K562 (cell line): ENCODE results near the gene VDAC2. TPM values are rescaled to one million over a fixed set of nuclear protein-coding genes. Genes with fewer than 3 reads are reported as not detected.
A peak's percentile ranks its signal among the peaks of the same experiment; 100 is the strongest.

Experiments
- BRCA1 ChIP-seq, 2 experiments: fragments of 450-650 bp in 1 of 2; sonication (generic) in 1 of 2; formaldehyde crosslinking in 1 of 2; IDR thresholded peaks; 2 replicates each; pipeline versions ENCODE4 v1.5.0 to v1.6.1; 2017 to 2020; ENCODE audit warnings: mild to moderate bottlenecking in 1 of 2, missing genetic modification reagents in 1 of 2
- E2F6 ChIP-seq, 2 experiments: IDR thresholded peaks; 2 replicates each; pipeline ENCODE4 v1.6.1; 2011; ENCODE audit warnings: borderline replicate concordance in 1 of 2, control low read depth in 1 of 2, low read depth in 1 of 2, low read length in 1 of 2, mild to moderate bottlenecking in 1 of 2, mixed read lengths in 1 of 2, moderate library complexity in 1 of 2; ENCODE audit not compliant: insufficient read depth in 1 of 2, insufficient read length in 1 of 2, poor library complexity in 1 of 2, severe bottlenecking in 1 of 2; ENCODE audit errors: extremely low read depth in 1 of 2
- GATA2 ChIP-seq: sonication (generic); formaldehyde crosslinking; IDR thresholded peaks from 2 replicates; pipeline ENCODE4 v1.4.0; 2020; ENCODE audit warnings: mild to moderate bottlenecking, missing genetic modification reagents
- KLF13 ChIP-seq: fragments of 450-650 bp; IDR thresholded peaks from 2 replicates; pipeline ENCODE4 v1.6.1; 2016; ENCODE audit warnings: missing genetic modification characterization, low read depth, mild to moderate bottlenecking, missing compliant biosample characterization, moderate library complexity, borderline replicate concordance
- MXI1 ChIP-seq: IDR thresholded peaks from 2 replicates; pipeline ENCODE4 v1.6.1; 2011; ENCODE audit warnings: low read depth, mild to moderate bottlenecking, improper control_type of control experiment, low read length
- PHB2 ChIP-seq: fragments of 450-650 bp; IDR thresholded peaks from 2 replicates; pipeline ENCODE4 v1.6.1; 2017; ENCODE audit warnings: low read depth
- PHF21A ChIP-seq: fragments of 450-650 bp; IDR thresholded peaks from 2 replicates; pipeline ENCODE4 v1.6.1; 2017; ENCODE audit warnings: low read depth, borderline replicate concordance
- SMARCB1 ChIP-seq: IDR thresholded peaks from 2 replicates; pipeline ENCODE4 v1.6.1; 2011; ENCODE audit warnings: improper control_type of control experiment, low read depth; ENCODE audit not compliant: insufficient read length
- SNAPC5 ChIP-seq: fragments of 250-450 bp; sonication (Bioruptor Pico); IDR thresholded peaks from 2 replicates; pipeline ENCODE4 v1.8.0; 2021; ENCODE audit warnings: moderate library complexity, mild to moderate bottlenecking, inconsistent platforms
- TCF3 ChIP-seq: sonication (generic); formaldehyde crosslinking; IDR thresholded peaks from 2 replicates; pipeline ENCODE4 v1.4.0; 2020; ENCODE audit warnings: mild to moderate bottlenecking, missing genetic modification reagents
- TEAD1 ChIP-seq, 2 experiments: fragments of 450-650 bp in 1 of 2; sonication (generic) in 1 of 2; formaldehyde crosslinking; IDR thresholded peaks; 2 replicates each; pipeline versions ENCODE4 v1.4.0 to v1.8.0; 2020 to 2022; ENCODE audit warnings: mild to moderate bottlenecking in 2 of 2, missing genetic modification reagents in 1 of 2
- ZNF324 ChIP-seq: fragments of 250-450 bp; sonication (Bioruptor Pico); IDR thresholded peaks from 2 replicates; pipeline ENCODE4 v1.4.0; 2020; ENCODE audit warnings: mild to moderate bottlenecking
- polyA plus RNA-seq, 8 experiments: library from polyadenylated mRNA; depleted of rRNA in 4 of 8; stranded (reverse) in 5 of 8; unstranded in 3 of 8; fragments of >200 nt; fragmentation: Nextera tagmentation in 2 of 8; fragmentation: Illumina TruSeq in 1 of 8; extraction: Ambion mirVana in 2 of 8; extraction: Trizol in 1 of 8; gene quantifications; 2 replicates each; pipeline versions ENCODE4 v1.2.1 to v1.2.3, GENCODE V29; 2011 to 2014; ENCODE audit warnings: inconsistent platforms in 1 of 8, missing spikeins in 1 of 8
- total RNA-seq, 7 experiments: library from RNA; depleted of rRNA in 6 of 7; stranded (reverse); fragments of >200 nt in 6 of 7; fragmentation: Illumina TruSeq in 2 of 7; extraction: Trizol in 2 of 7; gene quantifications; 2 replicates each; pipeline versions ENCODE4 v1.2.1 to v1.2.3, GENCODE V29; 2011 to 2021; ENCODE audit warnings: low replicate concordance in 1 of 7
- TF ChIP-seq, protein P1 (sequence below), 2 experiments: fragments of 150-350 bp in 1 of 2; IDR thresholded peaks; 2 replicates each; pipeline ENCODE4 v1.6.1; 2012 to 2016; ENCODE audit warnings: low read depth in 2 of 2, low read length in 2 of 2, mild to moderate bottlenecking in 1 of 2, moderate library complexity in 1 of 2
- TF ChIP-seq, protein P2 (sequence below): fragments of 450-650 bp; formaldehyde crosslinking; IDR thresholded peaks from 2 replicates; pipeline ENCODE4 v1.4.0; 2022; ENCODE audit warnings: mild to moderate bottlenecking, moderate library complexity
- TF ChIP-seq, protein P3 (sequence below): fragments of 450-650 bp; IDR thresholded peaks from 2 replicates; pipeline ENCODE4 v1.6.1; 2017; ENCODE audit warnings: antibody characterized with exemption

The VDAC2 gene
- total and polyA plus RNA-seq, 9 of the 15 experiments (the other 6 are each of a cell fraction or from before 2014, with no cell fraction given) = 139 to 450 (median 250) TPM

DNA sequence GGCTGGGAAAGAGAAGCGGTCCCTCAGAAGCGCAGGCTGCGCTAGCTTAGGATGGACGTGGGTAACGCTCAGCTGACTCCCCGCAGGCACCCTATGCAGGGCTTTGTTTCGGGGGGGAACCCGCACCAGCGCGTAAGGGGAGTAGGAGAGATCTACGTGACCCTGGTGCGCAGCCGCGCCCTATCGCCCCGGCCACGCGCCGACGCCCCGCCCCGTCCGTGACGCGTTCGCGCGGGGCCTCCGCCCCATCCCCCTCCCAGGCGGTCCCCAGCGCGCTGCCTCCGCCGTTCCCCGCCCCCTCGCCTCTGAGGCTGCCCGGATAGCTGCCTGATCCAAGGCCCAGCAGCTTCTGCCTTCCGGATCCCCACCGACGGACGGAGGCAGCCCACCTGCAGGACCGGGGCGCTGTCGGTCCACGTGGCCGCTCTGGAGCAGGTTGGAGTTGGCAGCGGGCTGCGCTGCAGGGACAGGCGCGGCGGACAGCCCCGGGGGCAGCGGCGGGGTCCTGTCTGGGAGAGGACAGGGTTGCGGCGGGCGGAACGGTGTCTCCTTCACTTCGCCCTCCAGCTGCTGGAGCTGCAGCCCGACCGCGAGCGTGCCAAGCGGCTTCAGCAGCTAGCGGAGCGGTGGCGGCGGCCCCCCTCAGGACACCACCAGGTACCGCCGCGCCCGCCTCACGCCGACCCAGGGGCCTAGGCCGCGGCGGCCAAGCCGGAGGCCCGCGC is at the start of gene VDAC2 (continued):
- TF ChIP-seq, protein P1, sequence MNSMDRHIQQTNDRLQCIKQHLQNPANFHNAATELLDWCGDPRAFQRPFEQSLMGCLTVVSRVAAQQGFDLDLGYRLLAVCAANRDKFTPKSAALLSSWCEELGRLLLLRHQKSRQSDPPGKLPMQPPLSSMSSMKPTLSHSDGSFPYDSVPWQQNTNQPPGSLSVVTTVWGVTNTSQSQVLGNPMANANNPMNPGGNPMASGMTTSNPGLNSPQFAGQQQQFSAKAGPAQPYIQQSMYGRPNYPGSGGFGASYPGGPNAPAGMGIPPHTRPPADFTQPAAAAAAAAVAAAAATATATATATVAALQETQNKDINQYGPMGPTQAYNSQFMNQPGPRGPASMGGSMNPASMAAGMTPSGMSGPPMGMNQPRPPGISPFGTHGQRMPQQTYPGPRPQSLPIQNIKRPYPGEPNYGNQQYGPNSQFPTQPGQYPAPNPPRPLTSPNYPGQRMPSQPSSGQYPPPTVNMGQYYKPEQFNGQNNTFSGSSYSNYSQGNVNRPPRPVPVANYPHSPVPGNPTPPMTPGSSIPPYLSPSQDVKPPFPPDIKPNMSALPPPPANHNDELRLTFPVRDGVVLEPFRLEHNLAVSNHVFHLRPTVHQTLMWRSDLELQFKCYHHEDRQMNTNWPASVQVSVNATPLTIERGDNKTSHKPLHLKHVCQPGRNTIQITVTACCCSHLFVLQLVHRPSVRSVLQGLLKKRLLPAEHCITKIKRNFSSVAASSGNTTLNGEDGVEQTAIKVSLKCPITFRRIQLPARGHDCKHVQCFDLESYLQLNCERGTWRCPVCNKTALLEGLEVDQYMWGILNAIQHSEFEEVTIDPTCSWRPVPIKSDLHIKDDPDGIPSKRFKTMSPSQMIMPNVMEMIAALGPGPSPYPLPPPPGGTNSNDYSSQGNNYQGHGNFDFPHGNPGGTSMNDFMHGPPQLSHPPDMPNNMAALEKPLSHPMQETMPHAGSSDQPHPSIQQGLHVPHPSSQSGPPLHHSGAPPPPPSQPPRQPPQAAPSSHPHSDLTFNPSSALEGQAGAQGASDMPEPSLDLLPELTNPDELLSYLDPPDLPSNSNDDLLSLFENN (IDR thresholded peaks at IDR 0.05; ENCODE audit: low read depth in 2 of 2, low read length in 2 of 2) = peak in 1 of 2 experiments; percentile 8; a peak in 2 of 4 replicates
- TF ChIP-seq E2F6 (IDR thresholded peaks at IDR 0.05; ENCODE audit: borderline replicate concordance in 1 of 2, extremely low read depth in 1 of 2, insufficient read depth in 1 of 2, insufficient read length in 1 of 2, low read depth in 1 of 2, low read length in 1 of 2, poor library complexity in 1 of 2, severe bottlenecking in 1 of 2) (peak; percentile 44 to 85), ZNF324 (CRISPR knock-in tag) (no peak), PHB2 (no peak), KLF13 (tag) (peak; percentile 94), PHF21A (no peak), GATA2 (CRISPR knock-in tag) (no peak), TEAD1 (CRISPR knock-in tag; IDR thresholded peaks at IDR 0.05) (peak; percentile 85 to 88; a peak in 3 of 4 replicates), TCF3 (peak; percentile 26), SNAPC5 (CRISPR knock-in tag) (no peak), BRCA1 (IDR thresholded peaks at IDR 0.05) (no peak), BRCA1 (CRISPR knock-in tag; IDR thresholded peaks at IDR 0.05) (no peak), SMARCB1 (peak; percentile 52), MXI1 (peak; percentile 14; the same call in 1 of the 2 replicates)
- TF ChIP-seq, protein P2, sequence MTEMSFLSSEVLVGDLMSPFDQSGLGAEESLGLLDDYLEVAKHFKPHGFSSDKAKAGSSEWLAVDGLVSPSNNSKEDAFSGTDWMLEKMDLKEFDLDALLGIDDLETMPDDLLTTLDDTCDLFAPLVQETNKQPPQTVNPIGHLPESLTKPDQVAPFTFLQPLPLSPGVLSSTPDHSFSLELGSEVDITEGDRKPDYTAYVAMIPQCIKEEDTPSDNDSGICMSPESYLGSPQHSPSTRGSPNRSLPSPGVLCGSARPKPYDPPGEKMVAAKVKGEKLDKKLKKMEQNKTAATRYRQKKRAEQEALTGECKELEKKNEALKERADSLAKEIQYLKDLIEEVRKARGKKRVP (CRISPR knock-in tag) = no peak; the same call in 1 of the 2 replicates
- TF ChIP-seq, protein P3, sequence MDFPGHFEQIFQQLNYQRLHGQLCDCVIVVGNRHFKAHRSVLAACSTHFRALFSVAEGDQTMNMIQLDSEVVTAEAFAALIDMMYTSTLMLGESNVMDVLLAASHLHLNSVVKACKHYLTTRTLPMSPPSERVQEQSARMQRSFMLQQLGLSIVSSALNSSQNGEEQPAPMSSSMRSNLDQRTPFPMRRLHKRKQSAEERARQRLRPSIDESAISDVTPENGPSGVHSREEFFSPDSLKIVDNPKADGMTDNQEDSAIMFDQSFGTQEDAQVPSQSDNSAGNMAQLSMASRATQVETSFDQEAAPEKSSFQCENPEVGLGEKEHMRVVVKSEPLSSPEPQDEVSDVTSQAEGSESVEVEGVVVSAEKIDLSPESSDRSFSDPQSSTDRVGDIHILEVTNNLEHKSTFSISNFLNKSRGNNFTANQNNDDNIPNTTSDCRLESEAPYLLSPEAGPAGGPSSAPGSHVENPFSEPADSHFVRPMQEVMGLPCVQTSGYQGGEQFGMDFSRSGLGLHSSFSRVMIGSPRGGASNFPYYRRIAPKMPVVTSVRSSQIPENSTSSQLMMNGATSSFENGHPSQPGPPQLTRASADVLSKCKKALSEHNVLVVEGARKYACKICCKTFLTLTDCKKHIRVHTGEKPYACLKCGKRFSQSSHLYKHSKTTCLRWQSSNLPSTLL = no peak
